Glutamatergic neuron (in vitro differentiated cells): ENCODE measurements around the gene CGA. TPM values are rescaled to one million over a fixed set of nuclear protein-coding genes. Genes with fewer than 3 reads are reported as not detected.

Experiments used
- DNase-seq: peaks from one replicate; pipeline ENCODE4 v3.0.0; 2022
- H3K27ac Mint-ChIP-seq: one replicate; pipeline ENCODE4 v1.8.0; 2020; ENCODE audit warnings: mild to moderate bottlenecking, mixed read lengths, inconsistent platforms; ENCODE audit not compliant: unreplicated experiment
- H3K27me3 Mint-ChIP-seq: one replicate; pipeline ENCODE4 v1.8.0; 2020; ENCODE audit warnings: mild to moderate bottlenecking, moderate library complexity, mixed read lengths, inconsistent platforms; ENCODE audit not compliant: unreplicated experiment
- H3K36me3 Mint-ChIP-seq: one replicate; pipeline ENCODE4 v1.8.0; 2020; ENCODE audit warnings: mild to moderate bottlenecking, mixed read lengths, inconsistent platforms; ENCODE audit not compliant: unreplicated experiment
- H3K4me1 Mint-ChIP-seq: one replicate; pipeline ENCODE4 v1.8.0; 2020; ENCODE audit warnings: mild to moderate bottlenecking, low read depth, mixed read lengths, inconsistent platforms; ENCODE audit not compliant: unreplicated experiment
- H3K4me3 Mint-ChIP-seq: one replicate; pipeline ENCODE4 v1.8.0; 2020; ENCODE audit warnings: mild to moderate bottlenecking, mixed read lengths, inconsistent platforms; ENCODE audit not compliant: unreplicated experiment
- H3K9me3 Mint-ChIP-seq: one replicate; pipeline ENCODE4 v1.8.0; 2020; ENCODE audit warnings: mild to moderate bottlenecking, moderate library complexity, mixed read lengths, inconsistent platforms; ENCODE audit not compliant: unreplicated experiment
- total RNA-seq: library from RNA; stranded (reverse); fragmentation: NEBNext Ultra II Directional; extraction: Animal tissue kit (Norgen Biotek cat#: 25700); gene quantifications from one replicate; pipeline ENCODE4 v1.2.1, GENCODE V29; 2021; ENCODE audit not compliant: unreplicated experiment
- TF ChIP-seq, protein P1 (sequence below): fragments of 200-600 bp; sonication (generic); IDR thresholded peaks from one replicate; pipeline ENCODE4 v1.5.0; 2021; ENCODE audit not compliant: partially characterized antibody, unreplicated experiment

CGA gene
- total RNA-seq, 1 donor from 2014 or later: not detected

DNA sequence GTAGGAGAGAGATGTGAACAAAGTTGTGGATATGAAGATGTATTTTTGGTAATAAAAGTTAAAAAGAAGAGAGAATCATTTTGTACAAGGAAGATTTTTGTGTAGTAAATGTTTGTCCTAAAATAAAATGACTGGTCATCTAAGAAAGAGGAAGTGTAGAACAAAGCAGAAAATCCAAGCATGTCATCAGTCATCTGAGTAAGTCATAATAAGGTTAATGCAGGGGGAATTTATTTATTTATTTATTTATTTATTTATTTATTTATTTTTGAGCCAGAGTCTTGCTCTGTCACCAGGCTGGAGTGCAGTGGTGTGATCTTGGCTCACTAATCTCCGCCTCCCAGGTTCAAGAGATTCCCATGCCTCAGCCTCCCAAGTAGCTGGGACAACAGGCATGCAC lies 15.7 kb upstream of the CGA start:
- no peaks in the 10 kb centered on the region for H3K36me3 Mint-ChIP-seq
- H3K9me3 Mint-ChIP-seq: peaks cover 2% of the 10 kb centered on the region
- DNase-seq: no peak
- TF ChIP-seq, protein P1, sequence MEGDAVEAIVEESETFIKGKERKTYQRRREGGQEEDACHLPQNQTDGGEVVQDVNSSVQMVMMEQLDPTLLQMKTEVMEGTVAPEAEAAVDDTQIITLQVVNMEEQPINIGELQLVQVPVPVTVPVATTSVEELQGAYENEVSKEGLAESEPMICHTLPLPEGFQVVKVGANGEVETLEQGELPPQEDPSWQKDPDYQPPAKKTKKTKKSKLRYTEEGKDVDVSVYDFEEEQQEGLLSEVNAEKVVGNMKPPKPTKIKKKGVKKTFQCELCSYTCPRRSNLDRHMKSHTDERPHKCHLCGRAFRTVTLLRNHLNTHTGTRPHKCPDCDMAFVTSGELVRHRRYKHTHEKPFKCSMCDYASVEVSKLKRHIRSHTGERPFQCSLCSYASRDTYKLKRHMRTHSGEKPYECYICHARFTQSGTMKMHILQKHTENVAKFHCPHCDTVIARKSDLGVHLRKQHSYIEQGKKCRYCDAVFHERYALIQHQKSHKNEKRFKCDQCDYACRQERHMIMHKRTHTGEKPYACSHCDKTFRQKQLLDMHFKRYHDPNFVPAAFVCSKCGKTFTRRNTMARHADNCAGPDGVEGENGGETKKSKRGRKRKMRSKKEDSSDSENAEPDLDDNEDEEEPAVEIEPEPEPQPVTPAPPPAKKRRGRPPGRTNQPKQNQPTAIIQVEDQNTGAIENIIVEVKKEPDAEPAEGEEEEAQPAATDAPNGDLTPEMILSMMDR: no peak
- peaks cover 5% of the 10 kb centered on the region for H3K4me1 Mint-ChIP-seq
- H3K27ac Mint-ChIP-seq: no peak overlapping the region
- H3K4me3 Mint-ChIP-seq: no peak overlapping the region
- no peaks in the 10 kb centered on the region for H3K27me3 Mint-ChIP-seq

DNA sequence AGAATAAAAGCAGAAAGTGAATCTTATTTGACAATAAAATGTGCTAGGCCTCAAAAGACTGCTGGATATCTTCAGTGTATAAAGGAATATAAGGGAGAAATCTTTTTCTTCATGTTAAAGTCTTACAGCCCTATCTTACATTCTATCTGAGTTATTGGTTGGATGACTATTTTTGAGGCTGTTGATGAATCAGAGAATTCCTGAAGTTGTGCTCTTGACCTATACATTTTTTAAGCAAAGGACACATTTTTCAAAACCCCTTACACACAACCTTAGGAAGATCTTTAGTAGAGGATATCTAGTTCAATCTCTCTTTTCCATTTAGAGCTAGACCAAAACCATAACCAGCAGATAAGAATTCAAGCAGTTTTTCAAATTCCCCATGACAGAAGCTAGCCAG lies 10.9 kb upstream of the CGA start:
- no peaks in the 10 kb centered on the region for H3K27me3 Mint-ChIP-seq
- H3K27ac Mint-ChIP-seq: no peak overlapping the region
- no peaks in the 10 kb centered on the region for H3K36me3 Mint-ChIP-seq
- H3K4me3 Mint-ChIP-seq: no peak overlapping the region
- TF ChIP-seq, protein P1: no peak
- peaks cover 2% of the 10 kb centered on the region for H3K9me3 Mint-ChIP-seq
- peaks cover 10% of the 10 kb centered on the region for H3K4me1 Mint-ChIP-seq
- no peak for DNase-seq

DNA sequence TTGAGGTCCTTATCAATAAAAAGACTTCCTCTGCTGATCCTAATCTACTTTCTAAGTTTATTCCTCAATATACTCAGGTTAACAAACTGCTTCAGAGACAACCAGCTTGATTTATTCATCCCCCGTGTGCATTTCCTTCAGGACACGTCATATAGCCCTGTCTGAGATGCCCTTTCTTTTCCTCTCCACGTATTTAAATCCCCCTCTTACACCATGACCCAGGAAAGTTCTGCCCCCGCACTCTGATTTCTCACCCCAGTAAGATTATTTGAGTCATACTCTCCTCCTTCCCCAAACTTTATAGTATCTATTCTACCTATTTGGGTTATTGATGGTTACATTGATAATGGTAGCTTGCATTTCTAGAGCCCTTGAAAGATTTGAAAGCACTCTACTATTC lies 9.8 kb upstream of the CGA start:
- Mint-ChIP-seq H3K9me3 (peaks cover 2% of the 10 kb centered on the region), H3K27me3 (no peaks in the 10 kb centered on the region), H3K4me3 (no peak overlapping the region)

DNA sequence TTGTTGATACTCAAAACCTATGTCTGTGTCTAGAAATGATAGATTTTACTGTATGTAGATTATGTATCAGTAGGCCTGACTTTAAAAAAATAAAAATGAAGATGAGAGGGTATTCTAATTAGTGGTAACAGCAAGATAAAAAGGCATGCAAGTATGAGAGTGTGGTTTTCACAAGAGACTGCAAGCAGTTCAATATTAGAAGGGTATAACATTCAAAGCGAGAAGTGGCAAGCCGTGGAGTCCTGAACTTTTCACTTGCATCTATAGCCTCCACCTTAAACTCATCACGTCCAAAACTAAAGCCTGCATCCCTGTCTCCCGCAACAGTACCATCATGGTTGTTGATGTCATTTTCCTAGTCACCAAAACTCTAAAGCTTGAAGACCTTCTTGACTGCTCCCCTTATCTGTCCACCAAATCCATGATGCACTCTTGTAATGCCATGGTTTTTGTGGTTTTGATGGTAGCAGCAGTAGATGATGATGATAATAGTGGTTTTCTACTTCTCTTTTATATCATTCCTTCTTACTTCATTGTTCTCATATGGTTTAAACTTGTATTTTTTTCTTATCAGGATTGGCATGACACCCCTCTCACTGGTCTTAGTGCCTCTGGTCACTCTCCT lies 9.2 kb upstream of the CGA start:
- Mint-ChIP-seq H3K4me3 (no peak overlapping the region), H3K27ac (no peak overlapping the region), H3K9me3 (peaks cover 2% of the 10 kb centered on the region), H3K27me3 (no peaks in the 10 kb centered on the region), H3K36me3 (no peaks in the 10 kb centered on the region), H3K4me1 (peaks cover 20% of the 10 kb centered on the region)
- no peak for DNase-seq
- TF ChIP-seq, protein P1: no peak

More for the DNA sequence above, 9.8 kb upstream of the CGA start:
- no peak overlapping the region for H3K27ac Mint-ChIP-seq
- no peak for DNase-seq
- TF ChIP-seq, protein P1: no peak
- no peaks in the 10 kb centered on the region for H3K36me3 Mint-ChIP-seq
- H3K4me1 Mint-ChIP-seq: peaks cover 14% of the 10 kb centered on the region

DNA sequence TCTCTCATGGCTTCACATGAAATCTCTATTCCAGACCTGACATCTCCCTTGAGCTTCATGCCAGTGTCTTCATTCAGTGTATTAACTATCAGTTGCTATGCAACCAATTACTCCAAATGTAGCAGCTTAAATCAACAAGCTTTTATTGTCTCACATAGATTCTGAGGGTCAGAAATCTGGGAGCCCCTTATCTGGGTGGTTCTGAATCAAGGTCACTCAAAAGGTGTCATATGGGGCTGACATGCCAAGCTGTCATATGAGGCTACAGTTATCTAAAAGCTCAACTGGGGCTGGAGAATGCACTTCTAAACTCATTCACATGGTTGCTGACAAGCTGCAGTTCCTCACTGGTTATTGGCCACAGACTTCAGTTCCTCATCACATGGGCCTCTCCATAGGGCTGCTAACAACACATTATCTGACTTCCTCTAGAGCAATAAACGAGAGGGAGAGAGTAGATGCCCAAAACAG lies 7.3 kb upstream of the CGA start:
- peaks cover 23% of the 10 kb centered on the region for H3K4me1 Mint-ChIP-seq
- H3K27me3 Mint-ChIP-seq: no peaks in the 10 kb centered on the region
- H3K9me3 Mint-ChIP-seq: no peaks in the 10 kb centered on the region
- TF ChIP-seq, protein P1: no peak
- H3K27ac Mint-ChIP-seq: no peak overlapping the region
- H3K4me3 Mint-ChIP-seq: no peak overlapping the region
- no peak for DNase-seq
- H3K36me3 Mint-ChIP-seq: no peaks in the 10 kb centered on the region
